NB4 (cell line): ENCODE results near the gene PCSK1.

Source experiments
- POLR2A ChIP-seq: IDR thresholded peaks from 2 replicates; pipeline ENCODE4 v1.6.1; 2011; ENCODE audit warnings: mild to moderate bottlenecking; ENCODE audit not compliant: insufficient read length; ENCODE audit errors: extremely low read depth
- TF ChIP-seq, protein P1 (sequence below): IDR thresholded peaks from one replicate; pipeline ENCODE4 v1.5.1; 2012; ENCODE audit warnings: low read depth, low read length

DNA sequence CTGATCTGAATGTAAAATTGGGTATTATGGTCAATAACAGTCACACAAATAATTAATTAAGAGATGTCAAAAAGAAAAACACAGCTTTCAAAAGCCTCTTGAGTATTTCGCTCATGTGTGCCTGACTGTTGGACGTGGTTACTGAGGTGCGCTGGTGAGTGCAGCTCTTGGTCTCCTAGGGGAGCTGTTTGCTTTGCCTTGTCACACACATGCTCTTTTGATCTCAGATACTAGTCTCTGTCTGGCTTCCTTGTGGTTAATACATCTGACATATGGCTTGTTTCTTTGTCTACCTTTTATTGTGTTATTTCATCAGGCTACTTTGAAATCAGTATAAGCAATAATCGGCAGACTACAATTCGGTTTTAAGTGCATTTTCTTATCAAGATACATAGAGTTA lies 51.5 kb downstream of the PCSK1 start:
- TF ChIP-seq, protein P1, sequence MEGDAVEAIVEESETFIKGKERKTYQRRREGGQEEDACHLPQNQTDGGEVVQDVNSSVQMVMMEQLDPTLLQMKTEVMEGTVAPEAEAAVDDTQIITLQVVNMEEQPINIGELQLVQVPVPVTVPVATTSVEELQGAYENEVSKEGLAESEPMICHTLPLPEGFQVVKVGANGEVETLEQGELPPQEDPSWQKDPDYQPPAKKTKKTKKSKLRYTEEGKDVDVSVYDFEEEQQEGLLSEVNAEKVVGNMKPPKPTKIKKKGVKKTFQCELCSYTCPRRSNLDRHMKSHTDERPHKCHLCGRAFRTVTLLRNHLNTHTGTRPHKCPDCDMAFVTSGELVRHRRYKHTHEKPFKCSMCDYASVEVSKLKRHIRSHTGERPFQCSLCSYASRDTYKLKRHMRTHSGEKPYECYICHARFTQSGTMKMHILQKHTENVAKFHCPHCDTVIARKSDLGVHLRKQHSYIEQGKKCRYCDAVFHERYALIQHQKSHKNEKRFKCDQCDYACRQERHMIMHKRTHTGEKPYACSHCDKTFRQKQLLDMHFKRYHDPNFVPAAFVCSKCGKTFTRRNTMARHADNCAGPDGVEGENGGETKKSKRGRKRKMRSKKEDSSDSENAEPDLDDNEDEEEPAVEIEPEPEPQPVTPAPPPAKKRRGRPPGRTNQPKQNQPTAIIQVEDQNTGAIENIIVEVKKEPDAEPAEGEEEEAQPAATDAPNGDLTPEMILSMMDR = no peak
- TF ChIP-seq POLR2A = no peak
